GM12878 (cell line): ENCODE results near the gene STAMBP. TPM values are rescaled to one million over a fixed set of nuclear protein-coding genes. Genes with fewer than 3 reads are reported as not detected.

Experiments
- ATF2 ChIP-seq: IDR thresholded peaks from 2 replicates; pipeline ENCODE4 v1.6.1; 2012; ENCODE audit warnings: low read length, inconsistent platforms
- IRF5 ChIP-seq: fragments of 450-650 bp; IDR thresholded peaks from 2 replicates; pipeline ENCODE4 v1.6.1; 2017; ENCODE audit warnings: borderline replicate concordance
- JUNB ChIP-seq: IDR thresholded peaks from 2 replicates; pipeline ENCODE4 v1.6.1; 2016; ENCODE audit warnings: antibody characterized with exemption, mild to moderate bottlenecking
- JUND ChIP-seq: IDR thresholded peaks from 2 replicates; pipeline ENCODE4 v1.6.1; 2012; ENCODE audit warnings: low read depth, mild to moderate bottlenecking, low read length, improper control_type of control experiment, moderate library complexity
- MXI1 ChIP-seq: fragments of 150-350 bp; IDR thresholded peaks from 2 replicates; pipeline ENCODE4 v1.6.1; 2011; ENCODE audit warnings: low read depth, mild to moderate bottlenecking, inconsistent platforms, low read length, improper control_type of control experiment
- NFIC ChIP-seq: IDR thresholded peaks from 2 replicates; pipeline ENCODE4 v1.6.1; 2012; ENCODE audit warnings: low read depth, mild to moderate bottlenecking, inconsistent platforms, low read length, moderate library complexity
- NFYA ChIP-seq: IDR thresholded peaks from 2 replicates; pipeline ENCODE4 v1.6.1; 2011; ENCODE audit warnings: low read depth, mild to moderate bottlenecking, low read length, improper control_type of control experiment, borderline replicate concordance
- NR2F1 ChIP-seq: fragments of 450-650 bp; conservative IDR thresholded peaks from 2 replicates; pipeline ENCODE4 v1.6.1; 2017; ENCODE audit warnings: mild to moderate bottlenecking
- PML ChIP-seq: IDR thresholded peaks from 2 replicates; pipeline ENCODE4 v1.6.1; 2012; ENCODE audit warnings: low read length, inconsistent platforms
- RB1 ChIP-seq: fragments of 450-650 bp; formaldehyde crosslinking; IDR thresholded peaks from 2 replicates; pipeline ENCODE4 v1.6.1; 2017; ENCODE audit warnings: mild to moderate bottlenecking, borderline replicate concordance
- RELB ChIP-seq: fragments of 450-650 bp; IDR thresholded peaks from 2 replicates; pipeline ENCODE4 v1.6.1; 2017; ENCODE audit warnings: low read depth, mild to moderate bottlenecking, moderate library complexity
- TARDBP ChIP-seq: IDR thresholded peaks from 2 replicates; pipeline ENCODE4 v1.6.1; 2016; ENCODE audit warnings: borderline replicate concordance
- ZNF687 ChIP-seq: fragments of 450-650 bp; IDR thresholded peaks from 2 replicates; pipeline ENCODE4 v1.6.1; 2017; ENCODE audit warnings: mild to moderate bottlenecking, moderate library complexity
- ZZZ3 ChIP-seq: IDR thresholded peaks from 2 replicates; pipeline ENCODE4 v1.6.1; 2011; ENCODE audit warnings: low read depth; ENCODE audit not compliant: control insufficient read depth, insufficient read length
- polyA plus RNA-seq, 11 experiments: library from polyadenylated mRNA; depleted of rRNA in 4 of 11; unstranded in 6 of 11; stranded (reverse) in 5 of 11; fragments of >200 nt; fragmentation: Nextera tagmentation in 4 of 11; fragmentation: Illumina TruSeq in 1 of 11; extraction: Ambion mirVana in 4 of 11; extraction: Trizol in 1 of 11; gene quantifications; 1 replicate in 1 of 11; 2 replicates in 10 of 11; pipeline versions ENCODE4 v1.2.1 to v1.2.3, GENCODE V29; 2011 to 2016; ENCODE audit warnings: inconsistent platforms in 2 of 11, missing spikeins in 2 of 11, low read depth in 1 of 11
- total RNA-seq, 4 experiments: library from RNA; depleted of rRNA in 3 of 4; stranded (reverse); fragments of >200 nt in 3 of 4; fragmentation: Illumina TruSeq in 1 of 4; extraction: Trizol in 1 of 4; gene quantifications; 2 replicates each; pipeline versions ENCODE4 v1.2.1 to v1.2.3, GENCODE V29; 2013 to 2021

The STAMBP gene
- total and polyA plus RNA-seq, 10 of the 15 experiments (the other 5 are each of a cell fraction or from before 2014, with no cell fraction given) = 38.9 to 84.1 (median 69.7) TPM

GRCh38 chr2:73821227-73821626 is 7.5 kb upstream of the STAMBP start (continued):
- 0 out of 2 replicates have a peak, but pooled peaks have one; percentile 10 for TF ChIP-seq NFIC
- no peak for TF ChIP-seq PML
- TF ChIP-seq ZZZ3 = no peak
- no peak for TF ChIP-seq IRF5
- no peak for TF ChIP-seq JUND
- TF ChIP-seq RELB = peak; percentile 93
- no peak; the same call in 1 of the 2 replicates for TF ChIP-seq JUNB
- TF ChIP-seq ATF2 = 0 out of 2 replicates have a peak, but pooled peaks have one; percentile 25
- no peak for TF ChIP-seq NR2F1
- no peak for TF ChIP-seq MXI1
- TF ChIP-seq ZNF687 = peak; percentile 58; the same call in 1 of the 2 replicates
- no peak for TF ChIP-seq NFYA
- no peak for TF ChIP-seq RB1
- no peak for TF ChIP-seq TARDBP
- TF ChIP-seq, all 136 proteins: peak for 24
